Skeletal muscle tissue (tissue), 4 donors: ENCODE results near the gene HRG. TPM values are rescaled to one million over a fixed set of nuclear protein-coding genes. Genes with fewer than 3 reads are reported as not detected.

Experiments
- H3K27ac ChIP-seq: one replicate; pipeline ENCODE4 v1.7.0; 2013; ENCODE audit warnings: mild to moderate bottlenecking, low read depth, low read length, inconsistent platforms
- H3K27me3 ChIP-seq, 3 donors: one replicate each; pipeline ENCODE4 v1.7.0; 2013; ENCODE audit warnings: low read length in 3 of 3; ENCODE audit not compliant: control insufficient read depth in 3 of 3, insufficient read depth in 3 of 3
- H3K36me3 ChIP-seq, 3 donors: one replicate each; pipeline ENCODE4 v1.7.0; 2013; ENCODE audit warnings: low read length in 3 of 3; ENCODE audit not compliant: control insufficient read depth in 3 of 3, insufficient read depth in 3 of 3
- H3K4me1 ChIP-seq, 3 donors: one replicate each; pipeline ENCODE4 v1.7.0; 2013; ENCODE audit warnings: low read length in 3 of 3, mild to moderate bottlenecking in 3 of 3; ENCODE audit not compliant: control insufficient read depth in 3 of 3, insufficient read depth in 3 of 3
- H3K4me3 ChIP-seq, 3 donors: one replicate each; pipeline ENCODE4 v1.7.0; 2013; ENCODE audit warnings: low read length in 3 of 3
- H3K9ac ChIP-seq, 3 donors: one replicate each; pipeline ENCODE4 v1.7.0; 2013; ENCODE audit warnings: low read length in 3 of 3, mild to moderate bottlenecking in 3 of 3, moderate library complexity in 2 of 3, low read depth in 1 of 3
- H3K9me3 ChIP-seq, 3 donors: one replicate each; pipeline ENCODE4 v1.7.0; 2013; ENCODE audit warnings: low read length in 3 of 3; ENCODE audit not compliant: control insufficient read depth in 3 of 3
- total RNA-seq: library from RNA; depleted of rRNA; stranded (reverse); fragments of >200 nt; gene quantifications from one replicate; pipeline ENCODE4 v1.2.3, GENCODE V29; 2014
- donor health status: Osteomylitis.

The HRG gene
- total RNA-seq, 1 donor from 2014 or later = not detected

DNA sequence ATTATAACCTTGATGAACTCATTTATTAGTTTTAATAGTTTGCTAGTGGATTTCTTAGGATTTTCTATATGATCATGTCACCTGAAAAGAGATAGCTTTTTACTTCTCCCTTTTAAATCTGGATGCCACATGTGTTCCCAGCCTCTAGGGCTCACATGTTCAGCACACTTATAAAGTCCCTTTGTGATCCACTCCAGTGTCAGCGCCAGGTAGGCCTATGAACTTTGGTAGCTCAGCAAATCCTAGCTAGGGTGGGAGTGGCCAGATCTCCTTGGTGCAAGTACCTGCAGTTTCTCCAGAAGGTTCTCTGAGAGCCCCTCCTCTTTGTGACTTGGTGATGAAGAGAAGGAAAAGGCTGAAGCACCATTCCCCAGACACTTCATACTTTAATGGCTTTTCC is 17.0 kb upstream of the HRG start:
- Histone ChIP-seq H3K9me3 (no peaks in the 10 kb centered on the region), H3K4me1 (no peaks in the 10 kb centered on the region), H3K9ac (no peak overlapping the region), H3K4me3 (no peak overlapping the region), H3K27ac (no peak overlapping the region), H3K27me3 (no peaks in the 10 kb centered on the region), H3K36me3 (no peaks in the 10 kb centered on the region)

GRCh38 chr3:186651678-186652215 is 14.1 kb upstream of the HRG start:
- Histone ChIP-seq H3K4me1 (no peaks in the 10 kb centered on the region), H3K27me3 (peaks cover 0 to 2% (median 0%) of the 10 kb centered on the region in 3 donors), H3K36me3 (no peaks in the 10 kb centered on the region), H3K27ac (no peak overlapping the region), H3K4me3 (no peak overlapping the region), H3K9me3 (peaks cover 0 to 2% (median 0%) of the 10 kb centered on the region in 3 donors), H3K9ac (no peak overlapping the region)

- H3K4me3 ChIP-seq = no peak overlapping the region
Observed at GRCh38 chr3:186653080-186653707, 12.6 kb upstream of the HRG start.

GRCh38 chr3:186653984-186654383 is 11.8 kb upstream of the HRG start:
- Histone ChIP-seq H3K9me3 (peaks cover 0 to 2% (median 0%) of the 10 kb centered on the region in 3 donors), H3K9ac (no peak overlapping the region), H3K27ac (no peak overlapping the region), H3K36me3 (no peaks in the 10 kb centered on the region), H3K4me1 (no peaks in the 10 kb centered on the region), H3K27me3 (peaks cover 0 to 2% (median 0%) of the 10 kb centered on the region in 3 donors), H3K4me3 (no peak overlapping the region)

More at GRCh38 chr3:186653080-186653707, 12.6 kb upstream of the HRG start:
- Histone ChIP-seq H3K4me1 (no peaks in the 10 kb centered on the region), H3K27ac (no peak overlapping the region), H3K27me3 (peaks cover 0 to 2% (median 0%) of the 10 kb centered on the region in 3 donors), H3K36me3 (no peaks in the 10 kb centered on the region), H3K9me3 (peaks cover 0 to 2% (median 0%) of the 10 kb centered on the region in 3 donors), H3K9ac (no peak overlapping the region)

DNA sequence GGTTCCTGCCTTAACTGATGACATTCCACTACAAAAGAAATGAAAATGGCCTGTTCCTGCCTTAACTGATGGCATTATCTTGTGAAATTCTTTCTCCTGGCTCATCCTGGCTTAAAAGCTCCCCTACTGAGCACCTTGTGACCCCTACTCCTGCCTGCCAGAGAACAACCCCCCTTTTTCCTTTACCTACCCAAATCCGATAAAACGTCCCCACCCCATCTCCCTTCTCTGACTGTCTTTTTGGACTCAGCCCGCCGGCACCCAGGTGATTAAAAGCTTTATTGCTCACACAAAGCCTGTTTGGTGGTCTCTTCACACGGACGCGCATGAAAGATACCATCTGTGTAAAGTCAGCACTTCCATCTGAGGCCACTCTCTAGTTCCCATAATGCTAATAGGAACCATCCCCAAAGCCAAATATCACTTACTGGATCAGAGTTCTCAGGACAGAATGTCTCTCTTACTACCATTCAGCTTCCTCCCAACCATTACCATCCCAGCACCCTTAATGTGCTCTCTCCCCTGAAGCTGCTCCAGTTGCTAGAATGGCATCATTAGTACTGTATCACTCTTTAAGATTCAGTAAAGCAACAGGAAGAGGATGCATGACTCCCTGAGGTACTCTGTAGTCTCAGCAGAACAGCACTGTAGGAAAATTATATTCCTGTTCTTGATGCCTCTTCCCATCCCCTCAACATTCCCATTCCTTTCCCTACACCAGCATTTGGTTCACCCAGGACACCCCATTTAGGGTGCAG is 2.3 kb upstream of the HRG start:
- H3K36me3 ChIP-seq = no peaks in the 10 kb centered on the region
- H3K27ac ChIP-seq = no peak overlapping the region
- no peak overlapping the region for H3K9ac ChIP-seq
- no peak overlapping the region for H3K4me3 ChIP-seq
- H3K27me3 ChIP-seq = peaks cover 2 to 13% (median 5%) of the 10 kb centered on the region in 3 donors
- no peaks in the 10 kb centered on the region for H3K9me3 ChIP-seq
- H3K4me1 ChIP-seq = no peaks in the 10 kb centered on the region

GRCh38 chr3:186664119-186664495 is 1.7 kb upstream of the HRG start:
- Histone ChIP-seq H3K9ac (no peak overlapping the region), H3K27me3 (peaks cover 2 to 13% (median 5%) of the 10 kb centered on the region in 3 donors), H3K9me3 (no peaks in the 10 kb centered on the region), H3K27ac (no peak overlapping the region), H3K36me3 (no peaks in the 10 kb centered on the region), H3K4me3 (no peak overlapping the region), H3K4me1 (no peaks in the 10 kb centered on the region)

DNA sequence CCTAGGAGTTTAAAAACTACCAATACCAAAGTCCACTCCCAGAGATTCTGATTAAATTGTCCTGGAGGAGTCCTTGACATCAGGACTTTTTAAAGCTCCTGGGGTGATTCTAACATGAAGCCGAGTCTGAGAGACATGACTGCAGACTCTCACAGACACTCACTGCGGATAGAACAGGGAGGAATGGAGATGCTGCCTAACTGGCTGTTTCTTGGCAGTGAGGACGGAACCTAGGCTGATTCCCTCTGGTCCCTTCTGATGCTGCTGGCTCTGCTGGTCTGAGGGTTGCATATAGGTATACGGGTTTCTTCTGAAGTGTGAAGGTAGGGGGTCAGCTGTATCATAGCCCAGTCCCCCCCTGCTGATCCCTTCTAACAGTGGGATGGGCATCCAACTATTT is 1.3 kb upstream of the HRG start:
- Histone ChIP-seq H3K4me1 (no peaks in the 10 kb centered on the region), H3K27me3 (peaks cover 2 to 13% (median 5%) of the 10 kb centered on the region in 3 donors), H3K9me3 (no peaks in the 10 kb centered on the region), H3K9ac (no peak overlapping the region), H3K4me3 (no peak overlapping the region), H3K27ac (no peak overlapping the region), H3K36me3 (no peaks in the 10 kb centered on the region)

DNA sequence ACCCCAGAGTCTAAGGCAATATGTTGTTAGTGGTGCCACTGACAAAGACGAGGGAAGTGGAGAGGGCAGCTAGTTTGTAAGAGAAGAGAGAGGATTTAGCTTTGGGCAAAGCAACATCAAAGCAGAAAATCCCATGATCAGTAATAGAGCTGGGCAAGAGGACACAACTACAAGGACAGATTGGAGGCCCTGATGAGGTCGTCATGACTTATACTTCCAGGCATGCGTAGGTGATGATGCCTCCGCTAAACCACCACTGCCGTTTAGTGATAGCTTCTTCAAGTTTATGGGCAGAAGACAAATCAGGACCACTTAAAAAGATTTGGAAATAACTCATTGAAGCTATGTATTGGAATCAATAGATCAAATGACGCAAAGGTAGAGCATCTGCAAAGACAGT is 2.6 kb downstream of the HRG start:
- H3K27me3 ChIP-seq = peaks cover 2 to 13% (median 5%) of the 10 kb centered on the region in 3 donors
- no peaks in the 10 kb centered on the region for H3K9me3 ChIP-seq
- H3K27ac ChIP-seq = no peak overlapping the region
- no peaks in the 10 kb centered on the region for H3K4me1 ChIP-seq
- no peaks in the 10 kb centered on the region for H3K36me3 ChIP-seq
- H3K4me3 ChIP-seq = no peak overlapping the region
- H3K9ac ChIP-seq = no peak overlapping the region

DNA sequence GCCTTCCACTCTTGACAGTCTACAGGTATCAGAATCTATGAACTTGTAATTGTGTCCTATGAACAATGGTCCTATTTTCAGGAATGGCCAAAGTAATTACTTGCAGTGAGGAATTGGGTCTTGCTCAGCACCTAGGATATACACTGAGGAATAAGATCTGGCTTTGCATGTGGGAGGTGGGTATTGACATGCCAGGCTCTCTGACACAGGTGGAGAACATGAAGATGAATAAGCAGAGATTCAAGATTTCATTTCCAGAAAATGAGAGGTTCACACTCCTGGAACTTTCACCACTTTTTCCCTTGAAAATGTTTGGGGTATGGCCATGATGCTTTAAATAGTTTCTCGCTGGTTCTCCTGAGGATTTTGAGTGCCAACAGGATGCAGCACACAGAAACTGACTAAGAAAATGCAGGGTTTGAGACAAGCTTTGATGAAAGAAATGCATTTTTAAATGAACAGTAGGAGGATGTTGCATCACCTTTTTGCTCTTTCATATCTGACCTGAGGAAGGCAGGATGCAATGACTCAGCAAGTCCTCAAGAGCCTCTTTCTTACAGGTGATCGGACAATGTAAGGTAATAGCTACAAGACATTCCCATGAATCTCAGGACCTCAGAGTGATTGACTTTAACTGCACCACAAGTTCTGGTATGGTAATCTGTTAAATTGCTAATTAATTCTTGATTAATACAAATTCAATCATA is 3.7 kb downstream of the HRG start:
- H3K4me3 ChIP-seq = no peak overlapping the region
- no peaks in the 10 kb centered on the region for H3K36me3 ChIP-seq
- H3K27me3 ChIP-seq = peaks cover 3 to 9% (median 9%) of the 10 kb centered on the region in 3 donors
- H3K4me1 ChIP-seq = no peaks in the 10 kb centered on the region
- H3K9ac ChIP-seq = no peak overlapping the region
- no peak overlapping the region for H3K27ac ChIP-seq
- no peaks in the 10 kb centered on the region for H3K9me3 ChIP-seq
